CMK (cell line): Measurements from ENCODE around the gene ADGRE3.
"Not testable (repeated sequence)": the region's sequence is repeated elsewhere in the genome, so short reads cannot be mapped to it uniquely, and the experiment has no call there.

Experiments
- DNase-seq: peaks from one replicate; pipeline ENCODE4 v3.0.0-alpha.2; 2010; ENCODE audit warnings: low read depth

The ADGRE3 gene

GRCh38 chr19:14661372-14661924 lies 13.2 kb downstream of the ADGRE3 start:
- peak; percentile 34 for DNase-seq

GRCh38 chr19:14659874-14660489 lies 14.7 kb downstream of the ADGRE3 start:
- no peak for DNase-seq

DNA sequence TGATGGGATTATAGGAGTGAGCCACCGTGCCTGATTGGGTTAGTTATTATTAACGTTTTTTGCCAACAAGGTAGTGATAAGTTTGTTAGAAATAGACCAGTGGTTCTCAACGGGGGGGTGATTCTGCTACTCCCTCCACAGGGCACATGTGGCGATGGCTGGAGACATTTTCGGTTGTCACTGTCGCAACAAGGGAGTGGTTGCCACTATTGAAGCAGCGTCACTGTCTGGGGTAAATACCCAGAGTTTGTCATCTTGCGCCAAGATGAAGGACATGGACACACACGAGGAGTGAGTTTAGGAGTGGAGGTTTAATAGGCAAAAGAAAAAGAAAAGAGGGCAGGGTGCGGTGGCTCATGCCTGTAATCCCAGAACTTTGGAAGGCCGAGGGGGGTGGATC lies 18.9 kb downstream of the ADGRE3 start:
- DNase-seq, result no peak

DNA sequence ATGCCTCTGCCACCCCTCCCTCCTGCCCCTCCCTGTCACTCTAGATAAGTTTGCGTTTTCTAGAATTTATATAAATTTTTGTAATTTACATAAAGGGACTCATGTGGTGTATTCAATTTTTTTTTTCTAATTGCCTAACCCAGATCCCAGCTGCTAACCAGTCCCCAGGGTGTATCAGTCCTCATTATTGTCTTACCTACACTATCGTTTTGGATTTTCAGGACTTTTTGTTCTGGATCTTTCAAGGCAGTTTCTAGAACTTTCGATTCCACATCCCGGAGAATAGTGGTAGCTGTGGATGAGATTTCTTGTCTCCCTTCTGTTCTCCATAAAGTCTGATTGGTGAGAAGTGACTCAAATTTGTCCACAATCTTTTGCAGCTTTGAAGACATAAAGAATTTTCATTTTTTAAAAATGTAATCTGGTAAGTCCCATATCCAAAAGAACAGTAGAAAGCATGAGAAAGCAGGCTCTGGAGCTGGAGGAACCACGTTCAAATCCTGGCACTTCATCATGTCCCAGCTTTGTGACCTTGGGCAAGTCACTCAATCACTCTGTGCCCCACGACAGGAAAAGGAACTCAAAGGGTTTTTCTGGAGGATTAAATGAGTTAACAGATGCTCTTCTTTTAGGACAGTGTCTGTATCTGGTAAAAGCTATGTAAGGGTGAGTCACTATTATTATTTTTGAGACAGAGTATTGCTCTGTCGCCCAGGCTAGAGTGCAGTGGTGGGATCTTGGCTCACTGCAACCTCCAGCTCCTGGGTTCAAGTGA lies 19.7 kb downstream of the ADGRE3 start:
- DNase-seq, result no peak

- DNase-seq, result no peak
Observed at GRCh38 chr19:14650161-14650560, 24.5 kb downstream of the ADGRE3 start.

DNA sequence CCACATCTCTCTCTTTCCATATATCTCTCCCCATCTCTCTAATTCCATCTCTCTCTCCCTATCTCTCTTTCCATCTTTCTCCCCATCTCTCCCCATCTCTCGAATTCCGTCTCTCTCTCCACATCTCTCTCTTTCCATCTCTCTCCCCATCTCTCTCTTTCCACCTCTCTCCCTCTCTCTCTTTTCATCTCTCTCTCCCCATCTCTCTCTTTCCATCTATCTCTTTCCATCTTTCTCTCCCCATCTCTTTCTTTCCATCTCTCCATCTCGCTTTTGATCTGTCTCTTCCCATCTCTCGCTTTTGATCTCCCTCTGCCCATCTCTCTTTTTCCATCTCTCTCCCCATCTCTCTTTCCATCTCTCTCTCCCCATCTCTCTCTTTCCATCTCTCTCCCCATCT lies 25.6 kb downstream of the ADGRE3 start:
- no peak for DNase-seq

DNA sequence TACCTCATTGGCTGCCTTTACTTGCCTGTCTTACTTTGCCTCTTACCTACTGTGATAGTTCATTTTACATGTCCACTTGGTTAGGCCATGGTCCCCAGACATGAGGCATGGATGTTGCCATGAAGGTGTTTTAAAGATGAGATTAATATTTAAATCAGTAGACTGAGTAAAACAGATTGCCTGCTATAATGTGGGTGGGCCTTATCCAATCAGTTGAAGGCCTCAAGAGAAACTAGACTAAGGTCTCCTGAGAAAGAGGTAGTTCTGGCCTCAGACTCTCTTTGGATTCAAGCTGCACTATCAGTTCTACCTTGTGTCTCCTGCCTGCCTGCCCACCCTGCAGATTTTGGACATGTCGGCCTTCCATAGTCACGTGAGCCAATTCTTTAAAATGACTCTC lies 26.1 kb downstream of the ADGRE3 start:
- no peak for DNase-seq

DNA sequence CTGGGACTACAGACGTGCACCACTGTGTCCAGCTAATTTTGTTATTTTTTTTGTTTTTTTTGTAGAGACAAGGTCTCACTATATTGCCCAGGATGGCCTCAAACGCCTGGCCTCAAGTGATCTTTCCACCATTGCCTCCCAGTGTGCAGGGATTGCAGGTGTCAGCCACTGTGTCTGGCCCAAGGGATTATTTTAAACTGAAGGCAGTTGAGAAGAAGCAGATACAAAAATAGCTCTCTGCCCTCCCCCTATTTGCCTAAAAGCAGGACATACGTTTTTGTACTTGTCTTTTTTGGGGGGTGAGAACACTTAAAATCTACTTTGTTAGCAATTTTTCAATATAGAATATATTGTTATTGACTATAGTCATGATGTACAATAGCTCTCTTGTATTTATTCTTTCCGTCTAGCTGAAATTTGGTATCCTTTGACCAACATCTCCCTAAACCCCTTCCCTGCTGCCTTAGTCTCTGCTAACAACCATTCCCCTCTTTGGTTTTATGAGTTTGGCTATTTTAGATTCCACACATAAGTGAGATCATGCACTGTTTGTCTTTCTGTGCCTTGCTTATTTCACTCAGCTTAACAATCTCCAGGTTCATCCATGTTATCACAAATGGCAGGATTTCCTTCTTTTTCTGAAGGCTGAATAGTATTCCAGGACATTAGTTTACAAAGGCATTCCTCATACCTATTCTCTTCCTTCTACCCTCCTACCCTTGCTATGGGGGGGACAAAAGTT lies 34.9 kb downstream of the ADGRE3 start:
- DNase-seq, result no peak

DNA sequence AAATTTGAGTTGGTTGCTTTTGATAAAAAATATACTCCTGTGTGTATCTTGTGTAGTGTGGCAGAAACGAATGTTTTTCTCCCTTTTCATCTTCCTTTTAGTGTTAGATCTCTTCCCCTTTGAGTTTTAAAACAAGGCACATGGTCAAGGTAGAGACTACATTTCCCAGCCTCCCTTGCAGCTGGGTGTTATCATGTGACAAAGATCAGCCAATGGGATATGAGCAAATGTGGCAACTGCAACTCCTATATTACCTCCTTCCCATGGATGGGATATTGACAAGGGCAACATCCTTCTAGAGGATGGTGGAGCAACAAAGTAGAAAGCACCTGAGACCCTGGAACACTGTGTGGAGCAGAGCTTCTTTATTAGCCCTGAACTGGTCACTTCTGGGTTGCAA lies 42.4 kb downstream of the ADGRE3 start:
- peak; percentile 71 for DNase-seq

- DNase-seq, result no peak
Observed at GRCh38 chr19:14629557-14629956, 45.1 kb downstream of the ADGRE3 start.

- not testable (repeated sequence) for DNase-seq
Observed at GRCh38 chr19:14624491-14624890, 50.2 kb downstream of the ADGRE3 start.

- DNase-seq, result no peak
Observed at GRCh38 chr19:14619404-14619803, 55.2 kb downstream of the ADGRE3 start.

GRCh38 chr19:14616407-14616806 lies 58.2 kb downstream of the ADGRE3 start:
- DNase-seq, result no peak

DNA sequence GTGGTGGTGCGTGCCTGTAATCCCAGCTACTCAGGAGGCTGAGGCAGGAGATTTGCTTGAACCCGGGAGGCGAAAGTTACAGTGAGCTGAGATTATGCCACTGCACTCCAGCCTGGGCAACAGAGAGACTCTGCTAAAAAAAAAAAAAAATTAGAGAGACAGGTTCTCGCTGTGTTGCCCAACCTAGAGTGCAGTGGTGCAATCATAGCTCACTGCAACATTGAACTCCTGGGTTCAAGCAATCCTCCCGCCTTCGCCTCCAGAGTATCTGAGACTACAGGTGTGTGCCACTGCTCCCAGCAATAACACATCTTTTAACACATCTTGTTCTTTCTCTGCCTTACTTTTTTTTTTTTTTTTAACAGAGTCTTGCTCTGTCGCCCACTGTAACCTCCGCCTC lies 59.0 kb downstream of the ADGRE3 start:
- no peak for DNase-seq

- DNase-seq, result peak; percentile 27
Observed at GRCh38 chr19:14614099-14614412, 60.6 kb downstream of the ADGRE3 start.

- DNase-seq, result not testable (repeated sequence)
Observed at GRCh38 chr19:14613399-14614098, 61.1 kb downstream of the ADGRE3 start.

DNA sequence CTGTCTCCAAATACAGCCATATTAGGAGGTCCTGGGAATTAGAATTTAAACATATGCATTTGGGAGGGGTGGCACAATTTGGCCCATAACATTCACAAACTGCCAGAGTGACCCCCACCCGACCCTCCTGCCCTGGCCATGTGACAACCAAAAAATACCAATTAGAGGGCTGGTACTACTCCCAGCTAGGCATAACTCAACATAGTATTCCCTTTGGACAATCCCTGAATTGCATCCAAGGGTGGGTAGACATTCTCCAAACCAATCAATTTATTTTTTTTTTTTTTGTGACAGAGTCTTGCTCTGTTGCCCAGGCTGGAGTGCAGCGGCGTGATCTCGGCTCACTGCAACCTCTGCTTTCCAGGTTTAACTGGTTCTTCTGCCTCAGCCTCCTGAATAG lies 62.0 kb downstream of the ADGRE3 start:
- no peak for DNase-seq

DNA sequence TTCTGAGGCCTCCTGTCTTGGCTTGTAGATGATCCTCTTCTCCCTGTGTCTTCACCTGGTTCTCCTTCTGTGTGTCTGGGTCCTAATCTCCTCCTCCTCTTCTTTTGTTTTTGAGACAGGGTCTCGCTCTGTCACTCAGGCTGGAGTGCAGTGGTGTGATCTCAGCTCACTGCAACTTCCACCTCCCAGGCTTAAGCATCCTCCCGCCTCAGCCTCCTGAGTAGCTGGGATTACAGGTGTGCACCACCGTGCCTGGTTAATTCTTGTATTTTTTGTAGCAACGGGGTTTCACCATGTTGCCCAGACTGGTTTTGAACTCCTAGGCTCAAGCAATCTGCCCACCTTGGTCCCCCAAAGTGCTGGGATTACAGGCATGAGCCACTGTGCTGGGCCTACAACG lies 62.4 kb downstream of the ADGRE3 start:
- DNase-seq, result not testable (repeated sequence)

- DNase-seq, result no peak
Observed at GRCh38 chr19:14611051-14611450, 63.6 kb downstream of the ADGRE3 start.

DNA sequence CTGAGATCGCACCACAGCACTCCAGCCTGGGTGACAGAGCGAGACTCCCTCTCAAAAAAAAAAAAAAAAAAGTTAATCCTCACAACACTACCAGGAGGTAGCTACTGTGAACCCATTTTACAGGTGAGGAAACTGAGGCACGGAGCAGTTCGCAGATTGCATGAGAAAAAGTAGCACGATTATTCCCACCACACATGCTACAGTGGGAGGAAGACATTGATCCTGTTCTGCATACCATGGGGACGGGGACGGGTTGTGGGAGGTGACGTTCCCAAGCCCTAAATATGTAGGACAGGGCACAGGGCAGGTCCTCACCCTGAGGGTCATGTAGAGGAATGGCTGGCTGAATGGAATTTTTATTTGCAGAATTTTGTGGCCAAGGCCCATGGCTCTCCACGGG lies 68.0 kb downstream of the ADGRE3 start:
- DNase-seq, result no peak

DNA sequence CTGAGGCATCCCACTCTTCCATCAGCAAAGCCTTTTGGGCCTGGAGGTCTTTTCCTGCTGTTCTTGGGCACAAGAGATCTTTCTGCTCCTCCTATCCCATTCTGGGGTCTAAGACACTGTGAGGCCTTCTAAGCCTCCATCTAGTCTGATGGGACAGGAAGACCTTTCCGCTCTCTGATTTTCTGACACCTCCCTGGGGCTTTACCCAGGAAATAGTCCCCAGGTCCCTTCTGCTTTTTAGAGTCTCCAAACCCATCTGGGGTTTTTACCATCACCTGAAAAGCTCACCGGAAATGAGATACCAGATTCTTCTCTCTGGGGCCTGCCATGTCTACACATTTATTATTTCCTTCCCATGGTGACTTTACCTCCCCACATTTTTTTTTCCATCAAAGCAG lies 70.7 kb downstream of the ADGRE3 start:
- DNase-seq, result no peak

DNA sequence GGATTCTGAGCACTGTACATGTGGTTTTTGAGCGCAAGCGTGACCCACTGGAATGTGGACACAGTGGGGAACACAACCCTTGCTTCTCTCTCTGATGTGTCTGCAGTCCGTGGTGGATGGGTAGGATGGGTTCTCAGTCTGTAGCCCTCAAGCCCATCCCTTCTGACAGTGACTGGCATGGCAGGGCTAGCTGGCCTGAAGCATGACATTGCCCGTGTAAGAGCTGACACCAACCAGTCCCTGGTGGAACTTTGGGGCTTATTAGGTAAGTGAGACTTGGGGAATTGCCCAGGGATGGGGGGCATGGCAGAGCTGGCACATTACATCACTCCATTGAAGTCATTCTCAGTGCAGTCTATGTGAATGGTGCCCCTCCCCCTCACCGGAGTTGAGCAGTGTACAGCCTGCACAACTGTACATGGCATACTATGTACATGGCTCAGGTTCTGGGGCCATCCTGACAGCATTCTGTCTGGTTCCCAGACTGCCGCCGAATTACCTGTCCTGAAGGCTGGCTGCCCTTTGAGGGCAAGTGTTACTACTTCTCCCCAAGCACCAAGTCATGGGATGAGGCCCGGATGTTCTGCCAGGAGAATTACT lies 75.0 kb downstream of the ADGRE3 start:
- DNase-seq, result no peak
